ENCODE data around the gene ELF4. TPM values are rescaled to one million over a fixed set of nuclear protein-coding genes. Genes with fewer than 3 reads are reported as not detected.

Gene ELF4
- total RNA-seq, 2 experiments from 2014 or later, result 23.9 to 27.5 TPM

- ChIA-PET CTCF (interaction anchor here (1.1 to 1.6 kb wide), 2 partner anchors 27 to 128 kb away, joined by 4 to 7 read pairs; partner anchors contain the start of gene UTP14A), POLR2A (no interaction called here)
- Mint-ChIP-seq H3K27ac (no peak overlapping the region), H3K27me3 (no peaks in the 10 kb centered on the region), H3K36me3 (ENCODE audit: low read depth) (peaks cover 4% of the 10 kb centered on the region), H3K9me3 (ENCODE audit: low read depth) (no peaks in the 10 kb centered on the region), H3K4me3 (no peak overlapping the region), H3K4me1 (no peaks in the 10 kb centered on the region)
- intact Hi-C loops (cut with DNase I, micrococcal nuclease), result no loop called here
- no peak for ATAC-seq
- DNase-seq, result no peak
Measured at GRCh38 chrX:130034178-130034577, 76.1 kb downstream of the ELF4 start.

- DNase-seq (no peak), ATAC-seq (no peak)
- intact Hi-C loops (cut with DNase I, micrococcal nuclease), result no loop called here
- Mint-ChIP-seq H3K27ac (no peak overlapping the region), H3K9me3 (ENCODE audit: low read depth) (no peaks in the 10 kb centered on the region), H3K4me3 (no peak overlapping the region), H3K27me3 (no peaks in the 10 kb centered on the region), H3K36me3 (ENCODE audit: low read depth) (peaks cover 7% of the 10 kb centered on the region), H3K4me1 (no peaks in the 10 kb centered on the region)
- CTCF ChIA-PET, result no interaction called here
- POLR2A ChIA-PET, result no interaction called here
Measured at GRCh38 chrX:130032552-130032951, 77.7 kb downstream of the ELF4 start.

- Mint-ChIP-seq H3K27me3 (no peaks in the 10 kb centered on the region), H3K4me3 (no peak overlapping the region), H3K9me3 (ENCODE audit: low read depth) (no peaks in the 10 kb centered on the region), H3K27ac (no peak overlapping the region), H3K36me3 (ENCODE audit: low read depth) (peaks cover 14% of the 10 kb centered on the region), H3K4me1 (no peaks in the 10 kb centered on the region)
- DNase-seq (no peak), ATAC-seq (no peak)
- ChIA-PET POLR2A (no interaction called here), CTCF (interaction anchor here (0.6 kb wide), 1 partner anchor 159 kb away, joined by 3 read pairs; no protein-coding TSS in a partner anchor)
- intact Hi-C loops (cut with DNase I, micrococcal nuclease), result no loop called here
Measured at GRCh38 chrX:130030826-130031225, 79.5 kb downstream of the ELF4 start.

GRCh38 chrX:130028196-130028595 lies 82.1 kb downstream of the ELF4 start:
- H3K9me3 Mint-ChIP-seq (ENCODE audit: low read depth), result no peaks in the 10 kb centered on the region
- peaks cover 8% of the 10 kb centered on the region for H3K4me1 Mint-ChIP-seq
- ATAC-seq, result peak; percentile 36
- POLR2A ChIA-PET, result interaction anchor here (0.6 kb wide), 1 partner anchor 138 kb away, joined by 3 read pairs; no protein-coding TSS in a partner anchor
- no peak overlapping the region for H3K4me3 Mint-ChIP-seq
- CTCF ChIA-PET, result interaction anchor here (0.6 to 5.9 kb wide), 20 partner anchors 9 to 424 kb away, joined by 3 to 76 read pairs (median 4); partner anchors contain the start of gene UTP14A
- H3K27ac Mint-ChIP-seq, result no peak overlapping the region
- intact Hi-C loops (cut with DNase I, micrococcal nuclease), result loop anchor here (1.0 to 2.0 kb wide), 2 partner anchors 103 to 421 kb away; no protein-coding TSS in a partner anchor
- peaks cover 15% of the 10 kb centered on the region for H3K36me3 Mint-ChIP-seq (ENCODE audit: low read depth)
- DNase-seq, result peak; percentile 66
- H3K27me3 Mint-ChIP-seq, result no peaks in the 10 kb centered on the region

- no peaks in the 10 kb centered on the region for H3K9me3 Mint-ChIP-seq (ENCODE audit: low read depth)
- no peaks in the 10 kb centered on the region for H3K27me3 Mint-ChIP-seq
- H3K4me1 Mint-ChIP-seq, result peaks cover 8% of the 10 kb centered on the region
- no peak overlapping the region for H3K27ac Mint-ChIP-seq
- intact Hi-C loops (cut with DNase I, micrococcal nuclease), result no loop called here
- ATAC-seq, result no peak
- POLR2A ChIA-PET, result no interaction called here
- no peak overlapping the region for H3K4me3 Mint-ChIP-seq
- no peak for DNase-seq
- H3K36me3 Mint-ChIP-seq (ENCODE audit: low read depth), result peaks cover 15% of the 10 kb centered on the region
- CTCF ChIA-PET, result interaction anchor here (0.6 to 5.9 kb wide), 11 partner anchors 9 to 424 kb away, joined by 3 to 76 read pairs (median 6); partner anchors contain the start of gene UTP14A
Measured at GRCh38 chrX:130027569-130027968, 82.7 kb downstream of the ELF4 start.

GRCh38 chrX:130025256-130025655 lies 85.0 kb downstream of the ELF4 start:
- CTCF ChIA-PET, result interaction anchor here (1.5 to 5.9 kb wide), 2 partner anchors 8 to 100 kb away, joined by 3 to 76 read pairs; no protein-coding TSS in a partner anchor

GRCh38 chrX:130024127-130024526 lies 86.2 kb downstream of the ELF4 start:
- ChIA-PET POLR2A (interaction anchor here (0.8 kb wide), 1 partner anchor 90 kb away, joined by 3 read pairs; no protein-coding TSS in a partner anchor), CTCF (interaction anchor here (0.7 to 2.0 kb wide), 3 partner anchors 74 to 142 kb away, joined by 3 to 8 read pairs (median 4); no protein-coding TSS in a partner anchor)
- DNase-seq, result peak; percentile 83
- peak overlapping the region; percentile 61 for H3K27ac Mint-ChIP-seq
- peaks cover 8% of the 10 kb centered on the region for H3K4me1 Mint-ChIP-seq
- H3K36me3 Mint-ChIP-seq (ENCODE audit: low read depth), result peaks cover 14% of the 10 kb centered on the region
- no peaks in the 10 kb centered on the region for H3K9me3 Mint-ChIP-seq (ENCODE audit: low read depth)
- H3K4me3 Mint-ChIP-seq, result no peak overlapping the region
- intact Hi-C loops (cut with DNase I, micrococcal nuclease), result loop anchor here in 1 of 2 experiments (1.0 kb wide), 2 partner anchors 40 to 92 kb away; no protein-coding TSS in a partner anchor
- ATAC-seq, result peak; percentile 100
- H3K27me3 Mint-ChIP-seq, result no peaks in the 10 kb centered on the region

More at GRCh38 chrX:130025256-130025655, 85.0 kb downstream of the ELF4 start:
- Mint-ChIP-seq H3K4me1 (peaks cover 8% of the 10 kb centered on the region), H3K4me3 (no peak overlapping the region), H3K36me3 (ENCODE audit: low read depth) (peaks cover 13% of the 10 kb centered on the region), H3K9me3 (ENCODE audit: low read depth) (no peaks in the 10 kb centered on the region), H3K27me3 (no peaks in the 10 kb centered on the region), H3K27ac (no peak overlapping the region)
- DNase-seq, result no peak
- no peak for ATAC-seq
- intact Hi-C loops (cut with DNase I, micrococcal nuclease), result no loop called here
- POLR2A ChIA-PET, result no interaction called here

GRCh38 chrX:130020661-130021324 lies 89.5 kb downstream of the ELF4 start:
- Mint-ChIP-seq H3K27me3 (no peaks in the 10 kb centered on the region), H3K9me3 (ENCODE audit: low read depth) (no peaks in the 10 kb centered on the region), H3K27ac (no peak overlapping the region), H3K36me3 (ENCODE audit: low read depth) (peaks cover 4% of the 10 kb centered on the region), H3K4me3 (no peak overlapping the region), H3K4me1 (peaks cover 8% of the 10 kb centered on the region)
- intact Hi-C loops (cut with DNase I, micrococcal nuclease), result no loop called here
- ChIA-PET POLR2A (no interaction called here), CTCF (no interaction called here)
- no peak for DNase-seq
- ATAC-seq, result no peak

GRCh38 chrX:130018143-130018542 lies 92.2 kb downstream of the ELF4 start:
- CTCF ChIA-PET, result interaction anchor here (0.6 to 2.7 kb wide), 3 partner anchors 8 to 408 kb away, joined by 3 to 21 read pairs (median 3); no protein-coding TSS in a partner anchor
- intact Hi-C loops (cut with DNase I, micrococcal nuclease), result no loop called here
- no peaks in the 10 kb centered on the region for H3K9me3 Mint-ChIP-seq (ENCODE audit: low read depth)
- no peak for ATAC-seq
- peaks cover 3% of the 10 kb centered on the region for H3K36me3 Mint-ChIP-seq (ENCODE audit: low read depth)
- no peak overlapping the region for H3K27ac Mint-ChIP-seq
- H3K27me3 Mint-ChIP-seq, result no peaks in the 10 kb centered on the region
- POLR2A ChIA-PET, result no interaction called here
- no peaks in the 10 kb centered on the region for H3K4me1 Mint-ChIP-seq
- no peak overlapping the region for H3K4me3 Mint-ChIP-seq
- DNase-seq, result no peak

GRCh38 chrX:130015181-130015580 lies 95.1 kb downstream of the ELF4 start:
- Mint-ChIP-seq H3K4me1 (no peaks in the 10 kb centered on the region), H3K9me3 (ENCODE audit: low read depth) (no peaks in the 10 kb centered on the region), H3K4me3 (no peak overlapping the region), H3K27me3 (no peaks in the 10 kb centered on the region), H3K36me3 (ENCODE audit: low read depth) (peaks cover 3% of the 10 kb centered on the region), H3K27ac (no peak overlapping the region)
- CTCF ChIA-PET, result interaction anchor here (2.5 kb wide), 1 partner anchor 13 kb away, joined by 12 read pairs; no protein-coding TSS in a partner anchor
- DNase-seq (no peak), ATAC-seq (no peak)
- POLR2A ChIA-PET, result no interaction called here
- intact Hi-C loops (cut with DNase I, micrococcal nuclease), result no loop called here

All from activated CD4-positive, alpha-beta T cell treated with anti-CD3 and anti-CD28 coated beads for 36 hours (primary cell).